ENCODE results near the gene TRMT13. TPM values are rescaled to one million over a fixed set of nuclear protein-coding genes. Genes with fewer than 3 reads are reported as not detected.

Gene TRMT13
- total RNA-seq (10 to 100 TPM; 45.8 to 45.9 TPM), polyA plus RNA-seq (10 to 100 TPM; 12.5 to 12.8 TPM)

GRCh38 chr1:100132566-100133477 is at the start of gene TRMT13, which contains the start of gene SASS6:
TSS of gene TRMT13 (plus strand) at chr1:100133163. CDS start at chr1:100133169, 6 bp downstream.
TSS of gene SASS6 (minus strand) at chr1:100132930. CDS start at chr1:100132814, 116 bp downstream.
- Mint-ChIP-seq H3K27ac (peak within 1 kb of the TSS; percentile 94 to 99 (median 97)), H3K9me3 (no peaks in the 10 kb centered on the region), H3K27me3 (no peaks in the 10 kb centered on the region), H3K4me1 (peaks cover 23 to 39% (median 32%) of the 10 kb centered on the region in 4 donors), H3K36me3 (peaks cover 4 to 24% of the 10 kb centered on the region in 2 donors), H3K4me3 (peak within 1 kb of the TSS; percentile 96 to 99 (median 99))
- ChIA-PET POLR2A (ENCODE audit: partially characterized antibody) (interaction anchor here (0.6 to 1.7 kb wide), 11 partner anchors 8 to 762 kb away, joined by 3 to 24 read pairs (median 4); partner anchors contain the start of genes CDC14A, DBT, EXTL2 and RTCA), CTCF (ENCODE audit: partially characterized antibody) (interaction anchor here (0.8 to 1.0 kb wide), 2 partner anchors 134 to 168 kb away, joined by 3 to 4 read pairs; partner anchors contain the start of gene RTCA)
- H3K4me3 ChIP-seq (ENCODE audit: low read length in 2 of 2), result peak within 1 kb of the TSS; percentile 84 to 99
- H3K4me1 ChIP-seq (ENCODE audit: insufficient read depth, low read length), result peaks cover 29% of the 10 kb centered on the region
- peaks cover 10% of the 10 kb centered on the region for H3K36me3 ChIP-seq (ENCODE audit: insufficient read depth, low read length)
- H3K27ac ChIP-seq (ENCODE audit: low read depth, low read length), result peak within 1 kb of the TSS; percentile 59
- peak; percentile 93 to 97 (median 95) for DNase-seq
- H3K9me3 ChIP-seq (ENCODE audit: control insufficient read depth in 1 of 2, low read length in 2 of 2), result no peaks in the 10 kb centered on the region
- intact Hi-C loops (cut with micrococcal nuclease), result loop anchor here (1.0 to 10.0 kb wide), 9 partner anchors 95 to 763 kb away; partner anchors contain the start of genes AGL, CDC14A, DBT and RTCA
- no peaks in the 10 kb centered on the region for H3K27me3 ChIP-seq (ENCODE audit: insufficient read depth, low read length)

GRCh38 chr1:100087396-100087795 is 45.6 kb upstream of the TRMT13 start:
- Histone ChIP-seq H3K4me1 (ENCODE audit: insufficient read depth, low read length) (no peaks in the 10 kb centered on the region), H3K27me3 (ENCODE audit: insufficient read depth, low read length) (no peaks in the 10 kb centered on the region), H3K27ac (ENCODE audit: low read depth, low read length) (no peak overlapping the region), H3K4me3 (ENCODE audit: low read length in 2 of 2) (no peak overlapping the region), H3K9me3 (ENCODE audit: control insufficient read depth in 1 of 2, low read length in 2 of 2) (no peaks in the 10 kb centered on the region), H3K36me3 (ENCODE audit: insufficient read depth, low read length) (peaks cover 8% of the 10 kb centered on the region)
- H3K36me3 Mint-ChIP-seq, result peaks cover 11 to 22% of the 10 kb centered on the region in 2 donors
- ChIA-PET CTCF (ENCODE audit: partially characterized antibody) (no interaction called here), POLR2A (ENCODE audit: partially characterized antibody) (interaction anchor here (0.6 kb wide), 1 partner anchor 10 kb away, joined by 3 read pairs; no protein-coding TSS in a partner anchor)
- intact Hi-C loops (cut with micrococcal nuclease), result no loop called here
- no peak overlapping the region for H3K4me3 Mint-ChIP-seq
- no peaks in the 10 kb centered on the region for H3K27me3 Mint-ChIP-seq
- no peak overlapping the region for H3K27ac Mint-ChIP-seq
- no peaks in the 10 kb centered on the region for H3K9me3 Mint-ChIP-seq
- DNase-seq, result no peak
- H3K4me1 Mint-ChIP-seq, result no peaks in the 10 kb centered on the region

GRCh38 chr1:100089082-100089481 is 43.9 kb upstream of the TRMT13 start:
- H3K4me1 ChIP-seq (ENCODE audit: insufficient read depth, low read length), result no peaks in the 10 kb centered on the region
- CTCF ChIA-PET (ENCODE audit: partially characterized antibody), result no interaction called here
- no peak for DNase-seq
- intact Hi-C loops (cut with micrococcal nuclease), result no loop called here
- Mint-ChIP-seq H3K4me3 (no peak overlapping the region), H3K9me3 (no peaks in the 10 kb centered on the region), H3K27me3 (no peaks in the 10 kb centered on the region), H3K27ac (peak overlapping the region in 2 of 7 donors; percentile 26 to 54), H3K36me3 (peaks cover 20 to 23% of the 10 kb centered on the region in 2 donors), H3K4me1 (no peaks in the 10 kb centered on the region)
- H3K27me3 ChIP-seq (ENCODE audit: insufficient read depth, low read length), result no peaks in the 10 kb centered on the region
- H3K9me3 ChIP-seq (ENCODE audit: control insufficient read depth in 1 of 2, low read length in 2 of 2), result no peaks in the 10 kb centered on the region
- peaks cover 5% of the 10 kb centered on the region for H3K36me3 ChIP-seq (ENCODE audit: insufficient read depth, low read length)
- H3K4me3 ChIP-seq (ENCODE audit: low read length in 2 of 2), result no peak overlapping the region
- H3K27ac ChIP-seq (ENCODE audit: low read depth, low read length), result no peak overlapping the region
- POLR2A ChIA-PET (ENCODE audit: partially characterized antibody), result no interaction called here

DNA sequence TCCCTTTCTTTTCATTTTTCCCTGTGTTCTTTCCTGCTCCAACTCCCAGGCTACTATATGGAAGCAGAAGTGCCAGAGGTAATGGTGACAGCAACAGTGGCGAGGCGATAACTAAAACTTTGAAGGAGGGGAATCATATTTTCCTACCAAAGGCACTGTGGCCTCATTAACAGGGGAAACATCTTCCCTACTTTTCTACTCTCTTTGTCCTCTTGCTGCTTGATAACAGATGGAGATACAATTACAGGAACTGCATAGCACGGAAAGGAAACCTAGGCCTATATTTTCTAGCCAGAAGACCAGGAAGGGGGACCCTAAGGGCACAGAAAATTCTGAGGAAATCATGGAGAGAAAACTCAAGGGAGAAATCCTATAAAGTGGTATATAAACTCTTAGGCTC is 42.5 kb upstream of the TRMT13 start:
- H3K4me3 ChIP-seq (ENCODE audit: low read length in 2 of 2), result no peak overlapping the region
- intact Hi-C loops (cut with micrococcal nuclease), result no loop called here
- H3K4me1 ChIP-seq (ENCODE audit: insufficient read depth, low read length), result no peaks in the 10 kb centered on the region
- H3K27me3 ChIP-seq (ENCODE audit: insufficient read depth, low read length), result no peaks in the 10 kb centered on the region
- Mint-ChIP-seq H3K27ac (no peak overlapping the region), H3K4me3 (no peak overlapping the region), H3K27me3 (no peaks in the 10 kb centered on the region), H3K4me1 (no peaks in the 10 kb centered on the region), H3K9me3 (no peaks in the 10 kb centered on the region), H3K36me3 (peaks cover 23 to 25% of the 10 kb centered on the region in 2 donors)
- ChIA-PET CTCF (ENCODE audit: partially characterized antibody) (no interaction called here), POLR2A (ENCODE audit: partially characterized antibody) (no interaction called here)
- H3K9me3 ChIP-seq (ENCODE audit: control insufficient read depth in 1 of 2, low read length in 2 of 2), result no peaks in the 10 kb centered on the region
- no peak for DNase-seq
- H3K27ac ChIP-seq (ENCODE audit: low read depth, low read length), result no peak overlapping the region
- H3K36me3 ChIP-seq (ENCODE audit: insufficient read depth, low read length), result peaks cover 5% of the 10 kb centered on the region

GRCh38 chr1:100100202-100100601 is 32.8 kb upstream of the TRMT13 start:
- Histone ChIP-seq H3K9me3 (ENCODE audit: control insufficient read depth in 1 of 2, low read length in 2 of 2) (no peaks in the 10 kb centered on the region), H3K36me3 (ENCODE audit: insufficient read depth, low read length) (peaks cover 9% of the 10 kb centered on the region), H3K27me3 (ENCODE audit: insufficient read depth, low read length) (no peaks in the 10 kb centered on the region), H3K4me3 (ENCODE audit: low read length in 2 of 2) (no peak overlapping the region), H3K4me1 (ENCODE audit: insufficient read depth, low read length) (no peaks in the 10 kb centered on the region), H3K27ac (ENCODE audit: low read depth, low read length) (no peak overlapping the region)
- intact Hi-C loops (cut with micrococcal nuclease), result no loop called here
- H3K36me3 Mint-ChIP-seq, result peaks cover 41 to 47% of the 10 kb centered on the region in 2 donors
- ChIA-PET CTCF (ENCODE audit: partially characterized antibody) (no interaction called here), POLR2A (ENCODE audit: partially characterized antibody) (no interaction called here)
- no peaks in the 10 kb centered on the region for H3K9me3 Mint-ChIP-seq
- H3K27ac Mint-ChIP-seq, result no peak overlapping the region
- no peak for DNase-seq
- no peaks in the 10 kb centered on the region for H3K27me3 Mint-ChIP-seq
- H3K4me1 Mint-ChIP-seq, result no peaks in the 10 kb centered on the region
- H3K4me3 Mint-ChIP-seq, result no peak overlapping the region

- no peak overlapping the region for H3K27ac Mint-ChIP-seq
- DNase-seq, result no peak
- intact Hi-C loops (cut with micrococcal nuclease), result no loop called here
- peaks cover 44 to 45% of the 10 kb centered on the region in 2 donors for H3K36me3 Mint-ChIP-seq
- Histone ChIP-seq H3K4me1 (ENCODE audit: insufficient read depth, low read length) (no peaks in the 10 kb centered on the region), H3K9me3 (ENCODE audit: control insufficient read depth in 1 of 2, low read length in 2 of 2) (no peaks in the 10 kb centered on the region), H3K36me3 (ENCODE audit: insufficient read depth, low read length) (peaks cover 12% of the 10 kb centered on the region), H3K27me3 (ENCODE audit: insufficient read depth, low read length) (no peaks in the 10 kb centered on the region), H3K4me3 (ENCODE audit: low read length in 2 of 2) (no peak overlapping the region), H3K27ac (ENCODE audit: low read depth, low read length) (no peak overlapping the region)
- no peaks in the 10 kb centered on the region for H3K27me3 Mint-ChIP-seq
- H3K4me1 Mint-ChIP-seq, result no peaks in the 10 kb centered on the region
- POLR2A ChIA-PET (ENCODE audit: partially characterized antibody), result no interaction called here
- no peak overlapping the region for H3K4me3 Mint-ChIP-seq
- CTCF ChIA-PET (ENCODE audit: partially characterized antibody), result no interaction called here
- H3K9me3 Mint-ChIP-seq, result no peaks in the 10 kb centered on the region
These were observed 31.4 kb upstream of the TRMT13 start for GRCh38 chr1:100101564-100101963.

GRCh38 chr1:100107696-100108095 is 25.3 kb upstream of the TRMT13 start:
- H3K4me1 Mint-ChIP-seq, result peaks cover 4 to 5% (median 4%) of the 10 kb centered on the region in 4 donors
- H3K36me3 ChIP-seq (ENCODE audit: insufficient read depth, low read length), result peaks cover 12% of the 10 kb centered on the region
- peaks cover 4% of the 10 kb centered on the region for H3K4me1 ChIP-seq (ENCODE audit: insufficient read depth, low read length)
- H3K27me3 ChIP-seq (ENCODE audit: insufficient read depth, low read length), result no peaks in the 10 kb centered on the region
- no peak overlapping the region for H3K27ac ChIP-seq (ENCODE audit: low read depth, low read length)
- H3K9me3 Mint-ChIP-seq, result no peaks in the 10 kb centered on the region
- H3K36me3 Mint-ChIP-seq, result peaks cover 31 to 33% of the 10 kb centered on the region in 2 donors
- H3K9me3 ChIP-seq (ENCODE audit: control insufficient read depth in 1 of 2, low read length in 2 of 2), result no peaks in the 10 kb centered on the region
- no peak overlapping the region for H3K4me3 ChIP-seq (ENCODE audit: low read length in 2 of 2)
- no peak overlapping the region for H3K4me3 Mint-ChIP-seq
- no peaks in the 10 kb centered on the region for H3K27me3 Mint-ChIP-seq
- ChIA-PET CTCF (ENCODE audit: partially characterized antibody) (interaction anchor here (0.8 to 1.5 kb wide), 2 partner anchors 25 to 29 kb away, joined by 3 read pairs; no protein-coding TSS in a partner anchor), POLR2A (ENCODE audit: partially characterized antibody) (no interaction called here)
- H3K27ac Mint-ChIP-seq, result no peak overlapping the region
- no peak for DNase-seq
- intact Hi-C loops (cut with micrococcal nuclease), result no loop called here

Data from CD4-positive, alpha-beta memory T cell (primary cell).